ENCODE results near the gene ZNF556. TPM values are rescaled to one million over a fixed set of nuclear protein-coding genes. Genes with fewer than 3 reads are reported as not detected.
"Not testable (repeated sequence)": the region's sequence is repeated elsewhere in the genome, so short reads cannot be mapped to it uniquely, and the experiment has no call there.

The ZNF556 gene
- total RNA-seq, 4 donors from 2014 or later = not detected

- DNase-seq = no peak
- Histone ChIP-seq H3K27ac (no peak overlapping the region), H3K4me3 (no peak overlapping the region), H3K4me1 (no peaks in the 10 kb centered on the region), H3K27me3 (no peaks in the 10 kb centered on the region), H3K9me3 (no peaks in the 10 kb centered on the region), H3K36me3 (no peaks in the 10 kb centered on the region)
- TF ChIP-seq CTCF (IDR thresholded peaks at IDR 0.05) (peak; percentile 31 to 78 (median 66)), POLR2A (IDR thresholded peaks at IDR 0.05) (no peak)
Measured at GRCh38 chr19:2887391-2887914, 20.3 kb downstream of the ZNF556 start.

GRCh38 chr19:2888731-2889224 lies 21.6 kb downstream of the ZNF556 start:
- DNase-seq = peak in 2 of 3 donors; percentile 62
- H3K36me3 ChIP-seq = no peaks in the 10 kb centered on the region
- H3K27me3 ChIP-seq = no peaks in the 10 kb centered on the region
- no peak for TF ChIP-seq CTCF (IDR thresholded peaks at IDR 0.05)
- no peak for TF ChIP-seq POLR2A (IDR thresholded peaks at IDR 0.05)
- no peaks in the 10 kb centered on the region for H3K4me1 ChIP-seq
- H3K9me3 ChIP-seq = no peaks in the 10 kb centered on the region
- H3K27ac ChIP-seq = peak overlapping the region in 2 of 4 donors; percentile 26 to 55
- H3K4me3 ChIP-seq = peak overlapping the region in 3 of 4 donors; percentile 17 to 39 (median 34)

- DNase-seq, H3K36me3 ChIP-seq, H3K9me3 ChIP-seq, H3K4me1 ChIP-seq, H3K27ac ChIP-seq, H3K27me3 ChIP-seq, H3K4me3 ChIP-seq: not testable (repeated sequence)
Measured at GRCh38 chr19:2890531-2890930, 23.4 kb downstream of the ZNF556 start.

GRCh38 chr19:2896694-2897093 lies 29.6 kb downstream of the ZNF556 start:
- no peak overlapping the region for H3K27ac ChIP-seq
- TF ChIP-seq CTCF (IDR thresholded peaks at IDR 0.05) = no peak
- TF ChIP-seq POLR2A (IDR thresholded peaks at IDR 0.05) = no peak
- no peak for DNase-seq
- H3K27me3 ChIP-seq = no peaks in the 10 kb centered on the region
- no peak overlapping the region for H3K4me3 ChIP-seq
- no peaks in the 10 kb centered on the region for H3K36me3 ChIP-seq
- H3K4me1 ChIP-seq = peaks cover 0 to 6% (median 2%) of the 10 kb centered on the region in 4 donors
- H3K9me3 ChIP-seq = peaks cover 0 to 6% (median 2%) of the 10 kb centered on the region in 4 donors

- Histone ChIP-seq H3K27ac (peak within 1 kb of the TSS; percentile 66 to 85 (median 82)), H3K27me3 (no peaks in the 10 kb centered on the region), H3K9me3 (peaks cover 0 to 6% (median 2%) of the 10 kb centered on the region in 4 donors), H3K4me1 (peaks cover 0 to 27% (median 3%) of the 10 kb centered on the region in 4 donors), H3K36me3 (peaks cover 0 to 7% (median 0%) of the 10 kb centered on the region in 3 donors), H3K4me3 (peak within 1 kb of the TSS; percentile 58 to 86 (median 75))
- TF ChIP-seq CTCF (IDR thresholded peaks at IDR 0.05) = peak in 2 of 6 experiments; percentile 6 to 19
- TF ChIP-seq POLR2A (IDR thresholded peaks at IDR 0.05) = peak; percentile 93
- peak; percentile 99 to 100 (median 100) for DNase-seq
Measured at GRCh38 chr19:2900296-2901252, 33.4 kb downstream of the ZNF556 start, which contains the start of gene ZNF57. Gene ZNF57 (plus strand): TSS chr19:2900928. CDS start chr19:2901046, 118 bp downstream.

Data from Peyer's patch (tissue), 4 donors.